Femur (tissue), 1 donor: ENCODE data around the gene DLGAP4.

Experiments used
- DNase-seq: peaks from one replicate; pipeline ENCODE4 v3.0.0-alpha.2; 2017

The DLGAP4 gene, protein sequence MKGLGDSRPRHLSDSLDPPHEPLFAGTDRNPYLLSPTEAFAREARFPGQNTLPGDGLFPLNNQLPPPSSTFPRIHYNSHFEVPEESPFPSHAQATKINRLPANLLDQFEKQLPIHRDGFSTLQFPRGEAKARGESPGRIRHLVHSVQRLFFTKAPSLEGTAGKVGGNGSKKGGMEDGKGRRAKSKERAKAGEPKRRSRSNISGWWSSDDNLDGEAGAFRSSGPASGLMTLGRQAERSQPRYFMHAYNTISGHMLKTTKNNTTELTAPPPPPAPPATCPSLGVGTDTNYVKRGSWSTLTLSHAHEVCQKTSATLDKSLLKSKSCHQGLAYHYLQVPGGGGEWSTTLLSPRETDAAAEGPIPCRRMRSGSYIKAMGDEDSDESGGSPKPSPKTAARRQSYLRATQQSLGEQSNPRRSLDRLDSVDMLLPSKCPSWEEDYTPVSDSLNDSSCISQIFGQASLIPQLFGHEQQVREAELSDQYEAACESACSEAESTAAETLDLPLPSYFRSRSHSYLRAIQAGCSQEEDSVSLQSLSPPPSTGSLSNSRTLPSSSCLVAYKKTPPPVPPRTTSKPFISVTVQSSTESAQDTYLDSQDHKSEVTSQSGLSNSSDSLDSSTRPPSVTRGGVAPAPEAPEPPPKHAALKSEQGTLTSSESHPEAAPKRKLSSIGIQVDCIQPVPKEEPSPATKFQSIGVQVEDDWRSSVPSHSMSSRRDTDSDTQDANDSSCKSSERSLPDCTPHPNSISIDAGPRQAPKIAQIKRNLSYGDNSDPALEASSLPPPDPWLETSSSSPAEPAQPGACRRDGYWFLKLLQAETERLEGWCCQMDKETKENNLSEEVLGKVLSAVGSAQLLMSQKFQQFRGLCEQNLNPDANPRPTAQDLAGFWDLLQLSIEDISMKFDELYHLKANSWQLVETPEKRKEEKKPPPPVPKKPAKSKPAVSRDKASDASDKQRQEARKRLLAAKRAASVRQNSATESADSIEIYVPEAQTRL

DNA sequence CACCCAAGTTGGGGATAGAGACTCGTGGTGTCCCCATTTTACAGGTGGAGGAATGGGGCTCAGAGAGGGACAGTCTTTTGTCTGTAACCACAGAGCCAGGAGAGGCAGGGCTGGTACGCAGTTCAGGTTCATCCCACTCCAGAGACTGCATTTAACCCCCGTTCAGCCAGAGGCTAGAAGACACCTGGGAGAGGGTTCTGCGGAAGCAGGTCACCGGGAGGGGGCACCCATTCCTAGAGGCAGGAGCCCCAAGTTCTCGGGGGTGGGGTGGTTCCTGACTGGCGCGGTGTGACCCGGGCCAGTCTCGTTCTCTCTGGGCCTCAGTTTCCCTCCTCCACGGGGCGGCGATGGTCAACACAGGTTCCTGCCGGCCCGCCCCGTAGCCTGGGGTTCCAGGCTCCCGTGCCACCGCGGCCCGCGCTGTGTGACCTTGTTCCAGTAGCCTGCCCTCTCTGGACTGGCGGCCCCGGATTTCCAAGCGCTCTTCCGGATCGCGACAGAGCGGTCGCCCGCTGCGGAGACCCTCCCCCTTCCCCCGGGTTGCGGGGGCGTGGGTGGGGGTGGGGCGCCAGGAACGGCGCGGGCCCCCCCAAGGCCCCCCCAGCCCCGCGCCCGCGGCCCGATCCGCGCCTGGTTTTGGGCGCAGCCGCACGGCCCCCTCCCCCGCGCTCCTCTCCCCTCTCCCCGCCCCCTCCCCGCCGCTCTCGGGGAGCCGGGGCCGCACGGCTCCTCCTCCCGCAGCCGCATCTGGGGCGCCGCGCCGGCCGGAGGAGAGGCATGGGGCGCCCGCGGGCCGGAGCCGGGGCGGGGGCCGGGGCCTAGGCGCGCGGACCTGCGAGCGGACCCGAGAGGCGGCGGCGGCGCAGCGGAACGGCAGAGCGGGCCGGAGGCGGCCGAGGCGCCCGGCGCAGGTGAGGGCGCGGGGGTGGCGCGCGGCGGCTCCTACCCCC, at the start of gene DLGAP4:
Gene DLGAP4, plus strand, starts transcription at position 738 of the 950 bp plus-strand sequence. CDS start 125,379 bp downstream, outside the sequence.
- DNase-seq: no peak

DNA sequence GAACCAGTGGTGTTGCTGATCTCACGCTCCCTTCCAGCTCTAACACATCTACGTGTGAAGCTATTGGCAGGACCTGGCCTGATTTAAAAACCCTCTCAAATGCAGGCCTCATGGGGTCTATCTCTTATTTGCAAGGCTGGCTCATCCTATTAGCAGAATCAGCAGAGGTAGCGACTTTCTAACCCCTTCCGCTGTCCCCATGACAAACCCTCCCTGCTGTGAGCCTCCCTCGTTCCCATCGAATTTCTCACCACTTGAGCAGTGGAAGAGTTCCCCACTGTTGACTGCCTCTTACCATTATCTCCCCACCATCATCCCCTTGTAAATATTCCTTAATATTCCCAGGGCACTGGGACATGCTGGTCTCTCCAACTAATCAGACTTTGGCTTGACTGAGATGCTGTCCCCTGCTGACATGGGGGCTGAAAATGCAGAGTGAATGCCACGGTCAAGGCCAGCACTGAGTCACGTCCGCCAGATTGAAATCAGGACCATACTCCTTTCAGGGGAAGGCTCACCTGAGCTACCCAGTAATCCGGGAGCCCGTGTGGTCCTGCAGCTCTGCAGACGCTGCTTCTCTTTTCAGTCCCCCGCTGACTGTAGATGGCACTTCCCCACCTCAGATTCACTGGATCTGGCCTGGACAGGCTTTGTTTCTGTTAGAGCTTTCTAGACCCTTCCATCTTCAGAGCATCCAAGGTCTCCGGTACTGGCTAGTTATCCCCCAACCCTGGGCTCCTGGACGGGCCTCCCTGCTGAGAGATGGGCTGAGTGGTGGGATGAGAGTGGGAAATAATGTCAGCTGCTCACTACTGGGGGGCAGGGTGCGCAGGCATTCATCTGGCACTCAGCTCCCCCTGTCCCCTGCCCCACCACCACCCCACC, 46.7 kb upstream of the DLGAP4 start:
- DNase-seq: no peak

DNA sequence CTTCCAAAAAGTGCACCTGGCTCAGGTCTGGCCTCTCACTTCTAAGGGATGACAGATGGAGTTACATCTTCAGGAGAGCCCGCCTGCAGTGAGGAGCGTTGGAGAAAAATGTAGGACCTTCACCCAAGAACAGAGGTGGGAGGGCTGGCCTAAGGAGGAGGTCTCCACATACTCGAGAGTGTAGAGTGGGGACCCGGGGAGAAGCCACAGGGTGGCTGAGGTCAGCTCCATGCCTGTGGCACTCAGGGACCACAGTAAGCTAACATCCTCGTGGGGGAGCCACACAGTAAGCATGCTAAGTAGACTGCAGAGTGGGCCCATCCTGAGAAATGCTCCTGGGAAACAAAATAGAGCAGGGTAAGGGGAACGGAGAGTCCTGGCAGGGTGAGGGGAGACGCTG, 45.8 kb upstream of the DLGAP4 start:
- DNase-seq: no peak

DNA sequence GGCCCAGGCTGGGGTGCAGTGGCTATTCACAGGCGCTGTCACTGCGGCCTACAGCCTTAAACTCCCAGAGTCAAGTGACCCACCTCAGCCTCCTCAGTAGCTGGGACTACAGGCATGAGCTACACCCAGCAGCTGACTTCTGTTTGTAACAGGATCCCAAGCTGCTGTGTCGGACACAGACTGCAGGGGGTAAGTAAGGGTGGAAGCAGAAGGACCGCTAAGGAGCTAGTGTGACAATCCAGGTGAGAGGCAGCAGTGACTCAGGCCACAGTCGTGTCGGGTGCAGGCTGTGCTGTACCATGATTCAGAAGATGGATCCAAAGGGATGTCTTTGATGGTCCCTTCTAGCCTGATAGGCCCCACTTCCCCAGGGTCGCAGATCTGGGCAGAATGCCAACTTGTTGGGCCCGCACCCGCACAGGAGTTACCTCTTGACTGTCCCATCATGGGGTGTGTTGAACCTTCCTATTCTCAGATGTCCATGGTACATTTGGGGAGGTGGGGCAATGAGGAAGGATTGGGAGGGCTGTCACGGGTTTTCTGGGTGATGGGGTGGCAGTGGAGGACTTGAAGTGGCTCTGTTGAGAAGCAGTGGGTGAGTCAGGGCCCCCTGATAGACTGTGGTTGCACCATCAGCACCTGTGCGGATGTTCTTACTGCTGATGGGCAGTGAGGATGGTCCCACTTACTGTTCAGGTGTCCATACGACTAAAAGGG, 44.6 kb upstream of the DLGAP4 start:
- no peak for DNase-seq

DNA sequence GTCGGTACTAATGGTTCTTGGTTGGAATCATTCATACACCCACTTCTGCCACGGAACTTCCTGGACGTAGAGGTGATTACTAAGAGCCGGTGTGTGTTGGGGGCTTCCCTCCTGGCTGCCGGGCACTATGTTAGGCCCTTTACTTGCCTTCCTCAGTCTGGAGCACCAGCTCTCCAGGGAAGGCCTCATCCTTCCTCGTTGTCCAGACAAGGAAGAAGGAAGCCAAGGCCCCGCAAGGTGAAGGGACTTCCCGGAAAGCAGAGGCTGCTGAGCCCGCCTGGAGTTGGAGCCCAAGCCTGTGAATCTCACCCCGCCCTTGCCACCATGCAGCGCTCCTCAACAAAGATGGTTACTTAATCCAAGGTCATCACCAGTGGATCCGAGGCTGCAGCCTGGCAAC, 43.7 kb upstream of the DLGAP4 start:
- no peak for DNase-seq

DNA sequence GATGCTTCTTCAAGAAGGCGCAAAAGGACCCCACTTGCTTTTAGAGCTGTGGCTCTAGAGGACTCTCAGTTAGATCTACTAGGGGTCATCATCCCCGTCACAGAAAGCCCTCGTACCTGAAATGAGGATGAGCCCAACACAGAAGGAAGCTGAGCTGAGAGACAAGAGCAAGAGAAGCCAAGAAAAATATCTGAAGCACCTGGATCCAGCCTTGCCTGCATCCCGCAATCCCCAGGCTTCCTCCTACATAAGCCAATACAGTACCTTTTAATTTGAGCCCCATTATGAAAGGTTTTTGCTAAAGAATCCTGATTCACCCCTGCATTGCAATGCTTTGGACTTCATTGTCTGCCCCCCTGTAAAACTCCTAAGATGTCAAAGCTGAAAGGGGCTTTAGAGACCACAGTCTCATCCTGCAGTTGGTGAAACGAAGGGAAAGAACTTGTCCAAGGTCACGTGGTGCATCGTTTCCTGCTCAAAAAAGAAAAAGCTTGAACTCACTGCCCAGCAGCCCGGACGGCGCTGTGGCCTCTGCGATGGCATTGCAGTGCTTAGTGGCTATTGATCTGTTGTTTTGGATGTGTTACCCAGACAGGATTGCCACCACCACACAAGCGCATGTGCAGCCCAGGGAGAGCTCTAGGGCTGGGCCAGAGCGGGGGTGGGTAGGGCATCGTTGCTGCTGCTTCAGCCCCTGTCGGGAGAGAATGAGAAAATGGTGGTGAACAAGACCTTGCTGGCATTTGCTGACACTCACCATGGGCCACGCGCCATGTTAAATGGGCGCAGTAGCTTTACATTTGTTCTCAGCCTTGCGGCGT, 41.5 kb upstream of the DLGAP4 start:
- DNase-seq: no peak

DNA sequence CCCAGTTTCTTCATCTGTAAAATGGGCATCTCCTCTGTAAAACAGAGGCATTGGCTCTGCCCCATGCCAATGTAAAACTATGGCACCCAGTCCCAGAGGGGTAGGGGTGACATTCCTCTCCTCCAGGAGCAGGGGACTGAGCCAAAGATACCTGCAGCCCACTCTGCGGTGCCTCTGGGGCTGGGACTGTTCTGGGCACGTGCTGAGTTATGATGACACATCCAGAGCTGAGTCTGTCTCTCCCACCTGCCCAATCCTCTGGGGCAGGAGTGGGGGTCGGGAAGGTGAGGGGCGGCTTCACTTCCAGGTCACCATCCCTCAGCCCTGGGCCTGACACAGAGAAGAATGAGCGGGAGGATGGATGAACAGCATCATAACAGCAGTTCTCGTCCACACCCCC, 40.0 kb upstream of the DLGAP4 start:
- DNase-seq: no peak

DNA sequence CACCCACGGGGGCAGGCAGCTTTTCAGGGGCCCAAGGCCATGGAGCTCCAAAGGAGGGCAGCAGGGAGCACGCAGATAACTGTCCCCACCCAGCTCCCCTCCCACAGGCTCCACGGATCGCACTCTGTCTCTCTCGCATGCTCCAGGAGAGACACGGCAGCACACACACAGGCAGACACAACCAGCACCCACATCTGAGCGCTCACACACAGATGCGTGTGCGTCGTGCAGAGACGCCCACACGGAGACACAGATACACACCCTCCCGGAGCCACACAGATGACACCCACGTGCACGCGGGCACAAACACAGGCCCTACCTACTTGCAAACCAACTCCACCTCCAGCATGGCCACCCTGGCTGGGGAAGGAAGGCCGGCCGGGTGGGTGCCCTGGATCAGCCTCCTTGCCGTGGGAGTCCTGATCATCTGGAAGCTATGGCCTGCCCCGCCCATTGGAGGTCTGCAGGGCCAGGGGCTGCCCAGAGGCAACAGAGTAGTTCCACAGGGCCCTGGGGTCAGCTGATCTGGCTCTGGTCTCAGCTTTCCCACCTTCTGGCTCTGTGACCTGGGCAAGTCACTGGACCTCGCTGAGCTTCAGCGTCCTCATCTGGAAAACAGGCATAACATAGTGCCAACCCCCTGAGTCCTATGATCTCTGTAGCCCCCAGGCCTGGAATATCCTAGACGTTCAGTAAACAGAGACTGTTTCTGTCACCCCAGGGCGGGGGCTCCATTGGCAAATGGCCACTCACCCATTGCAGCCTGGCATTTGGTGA, 38.3 kb upstream of the DLGAP4 start:
- DNase-seq: no peak

DNA sequence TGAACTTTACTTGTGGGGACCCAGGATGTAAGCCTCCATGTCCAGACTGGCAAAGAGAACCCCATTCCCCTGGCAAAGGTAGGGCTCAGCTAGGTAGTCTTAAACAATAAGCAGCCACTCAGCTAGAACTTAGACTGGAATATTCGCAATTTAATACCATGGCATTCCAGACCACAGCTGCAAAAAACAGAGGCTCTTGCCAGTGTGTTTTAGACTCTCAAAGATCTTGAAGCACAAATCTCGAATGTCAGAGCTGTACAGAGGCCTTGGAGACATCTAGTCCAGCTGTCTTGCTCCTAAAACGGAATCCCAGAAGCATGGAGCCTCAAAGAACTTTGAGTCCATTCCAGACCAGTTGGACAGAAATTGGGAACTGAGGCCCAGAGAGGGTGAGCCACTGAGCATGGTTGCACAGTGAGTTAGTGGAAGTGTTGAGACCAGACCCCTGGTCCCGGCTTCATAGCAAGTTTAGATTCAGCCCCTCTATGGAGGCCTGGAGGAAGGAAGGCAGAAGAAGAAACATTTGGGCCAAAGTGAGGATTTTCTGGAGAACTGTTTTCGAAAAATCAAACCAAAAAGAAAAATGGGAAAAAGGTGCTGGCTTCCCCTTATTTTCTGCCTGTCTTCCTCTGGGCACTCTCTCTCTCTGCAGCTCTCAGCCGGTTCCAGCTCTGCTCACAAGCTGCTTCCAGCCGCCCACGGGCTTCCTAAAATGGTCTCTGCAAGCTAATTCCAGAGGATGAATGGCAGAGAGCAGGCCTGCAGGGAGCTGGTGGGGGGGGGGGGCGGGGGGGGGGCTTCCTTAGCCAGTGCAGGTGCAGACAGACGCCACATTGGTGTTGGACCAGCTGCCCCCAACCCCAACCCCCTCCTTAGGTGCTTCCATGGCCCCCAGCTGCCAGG, 37.4 kb upstream of the DLGAP4 start:
- no peak for DNase-seq

DNA sequence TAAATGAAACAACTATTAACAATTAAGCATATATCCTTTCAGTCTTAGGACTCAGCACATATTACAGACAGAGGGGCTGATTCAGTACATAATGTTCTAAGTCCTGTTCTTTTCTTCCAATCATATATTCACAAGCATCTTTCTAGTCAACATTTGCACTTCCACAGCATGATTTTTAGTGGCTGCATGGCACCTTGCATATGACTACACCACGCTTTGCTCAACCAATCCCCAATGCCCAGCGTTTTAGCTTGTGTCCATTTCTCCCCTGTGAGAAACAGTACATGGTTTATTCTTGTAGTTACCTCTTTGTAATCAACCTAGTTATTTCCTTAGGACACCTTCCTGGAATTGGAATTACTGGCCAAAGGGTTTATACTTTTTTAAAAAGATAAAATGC, 36.6 kb upstream of the DLGAP4 start:
- no peak for DNase-seq

DNA sequence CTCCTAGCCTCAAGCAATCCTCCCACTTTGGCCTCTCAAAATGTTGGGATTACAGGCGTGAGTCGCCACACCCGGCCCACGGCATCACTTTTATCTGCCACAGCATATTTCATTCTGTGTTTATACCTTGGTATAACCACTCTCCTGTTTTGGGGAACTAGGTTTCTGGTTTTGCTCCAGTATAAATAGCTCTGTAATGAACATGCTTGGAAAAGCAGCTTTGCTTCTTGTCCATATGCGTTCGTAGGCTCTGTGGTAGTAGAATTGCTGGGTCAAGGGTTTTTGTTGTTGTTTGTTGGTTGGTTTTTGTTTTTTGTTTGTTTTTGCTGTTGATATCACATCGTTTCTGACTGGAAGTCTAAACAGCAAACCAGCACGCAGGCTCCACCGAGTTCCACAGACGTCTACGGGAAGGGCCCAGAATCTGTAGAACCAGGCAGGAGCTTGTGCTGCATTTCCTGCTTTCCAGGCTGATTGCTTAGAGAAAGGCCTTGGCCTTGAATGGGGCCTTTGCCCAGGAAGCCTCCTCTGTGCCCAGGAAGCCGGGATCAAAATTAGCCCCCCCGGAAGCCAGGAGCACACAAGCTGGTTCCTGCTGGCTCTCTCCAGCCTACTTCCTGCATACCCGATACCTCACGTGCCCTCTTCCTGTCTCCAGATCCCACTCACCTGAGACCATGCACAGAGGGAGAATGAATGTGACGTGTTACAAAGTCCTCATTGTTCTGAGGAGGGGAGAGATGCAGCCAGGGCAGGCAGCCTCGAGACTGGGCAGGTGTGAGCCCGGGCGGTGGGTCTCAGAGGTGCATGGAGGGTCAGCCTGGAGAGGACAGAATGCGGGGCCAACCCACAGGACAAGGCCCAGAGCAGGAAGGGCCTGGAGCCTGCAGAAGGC, 35.1 kb upstream of the DLGAP4 start:
- no peak for DNase-seq

DNA sequence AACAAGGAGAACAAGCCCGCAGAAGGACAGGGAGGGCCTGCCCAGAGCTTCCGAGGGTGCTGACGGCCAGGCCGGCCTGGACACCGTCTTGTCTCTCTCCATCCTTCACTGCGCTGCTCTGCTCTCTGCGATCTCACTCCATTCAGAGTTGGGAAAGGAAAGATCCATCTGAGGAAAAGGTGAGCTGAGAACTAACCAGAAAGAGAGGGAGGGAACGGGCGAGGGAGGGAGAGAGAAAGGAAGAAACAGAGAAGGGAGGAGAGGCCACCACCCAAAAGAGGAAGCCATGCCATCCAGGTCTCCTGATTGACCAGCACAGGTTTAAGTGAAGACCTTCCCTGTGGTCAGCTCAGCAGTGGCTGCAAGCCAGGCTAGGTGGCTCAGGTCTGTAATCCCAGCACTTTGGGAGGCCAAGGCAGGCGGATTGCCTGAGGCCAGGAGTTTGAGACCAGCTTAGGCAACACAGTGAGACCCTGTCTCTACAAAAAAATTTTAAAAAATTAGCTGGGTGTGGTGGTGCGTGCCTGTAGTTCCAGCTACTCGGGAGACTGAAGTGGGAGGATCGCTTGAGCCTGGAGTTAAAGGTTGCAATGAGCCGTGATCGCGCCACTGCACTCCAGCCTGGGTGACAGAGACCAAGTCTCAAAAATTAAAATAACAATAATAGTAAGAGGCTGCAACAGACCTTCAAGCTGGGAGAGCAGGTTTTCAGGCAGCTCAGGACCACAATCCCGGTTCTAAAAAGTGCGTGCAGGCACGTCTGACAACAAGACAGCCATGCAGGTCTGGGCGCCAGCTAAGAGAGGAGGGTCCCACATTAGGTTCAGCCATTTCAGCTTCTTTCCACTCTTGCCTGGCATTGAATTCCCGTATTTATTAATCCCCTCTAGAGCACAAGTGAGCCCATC, 34.2 kb upstream of the DLGAP4 start:
- DNase-seq: no peak

DNA sequence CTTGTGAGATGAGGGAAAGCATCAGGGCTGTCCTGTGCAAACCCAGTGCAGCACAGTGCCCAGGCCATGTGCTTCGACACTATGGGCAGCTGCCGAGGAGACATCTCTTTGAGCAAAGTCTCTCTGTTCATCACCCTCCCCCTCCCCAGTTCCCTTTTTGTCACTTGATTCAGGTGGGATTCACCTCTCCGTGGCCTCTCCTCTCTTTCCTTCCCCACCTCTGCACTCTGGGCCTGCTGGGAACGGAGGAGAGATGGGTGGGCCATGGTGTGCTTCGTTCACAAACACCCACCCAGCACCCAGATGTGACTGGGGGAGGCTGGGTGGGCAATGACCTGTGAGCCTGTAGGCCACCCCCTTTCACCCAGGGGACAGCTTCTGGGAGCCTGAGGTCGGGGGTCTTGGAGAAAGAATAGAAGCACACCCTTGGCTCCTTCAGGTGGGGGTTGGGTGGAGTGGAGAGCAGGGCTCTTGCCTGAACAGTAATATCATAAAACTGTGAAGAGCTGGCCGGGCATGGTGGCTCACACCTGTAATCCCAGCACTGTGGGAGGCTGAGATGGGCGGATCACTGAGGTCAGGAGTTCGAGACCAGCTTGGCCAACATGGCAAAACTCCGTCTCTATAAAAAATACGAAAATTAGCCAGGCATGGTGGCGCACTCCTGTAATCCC, 33.5 kb upstream of the DLGAP4 start:
- no peak for DNase-seq

DNA sequence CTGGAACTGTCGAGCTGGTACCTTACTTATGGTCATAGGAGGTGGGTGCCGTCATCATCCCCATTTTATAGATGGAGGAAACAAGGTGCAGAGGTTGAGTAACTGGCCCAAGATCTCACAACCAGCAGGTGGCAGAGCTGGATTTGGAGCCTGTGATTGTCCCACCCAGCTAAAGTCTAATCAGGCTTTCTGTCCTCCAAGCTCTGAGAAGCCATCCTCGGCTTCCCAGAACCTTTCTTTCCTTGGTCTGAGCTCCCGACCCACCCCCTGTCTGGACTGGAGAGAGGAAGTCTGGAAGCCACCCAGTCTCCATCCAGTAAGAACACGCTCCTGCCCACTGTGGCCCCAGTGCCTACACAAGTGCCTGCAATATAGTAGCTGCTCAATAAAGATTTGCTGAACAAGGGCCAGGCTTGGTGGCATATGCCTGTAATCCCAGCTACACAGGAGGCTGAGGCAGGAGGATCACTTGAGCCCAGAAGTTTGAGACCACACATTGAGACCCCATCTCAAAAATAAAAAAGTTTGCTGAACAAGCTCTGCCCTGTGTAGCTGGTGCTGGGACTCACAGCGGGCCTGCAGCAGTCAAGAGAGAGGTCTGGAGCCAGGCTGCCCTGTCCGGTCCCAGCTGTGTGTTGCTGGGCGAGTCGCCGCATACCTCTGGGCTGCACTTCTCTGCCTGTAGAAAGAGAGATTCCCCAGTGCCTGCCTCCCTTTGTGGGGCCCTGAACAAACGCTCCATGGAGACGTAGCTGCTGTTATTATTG, 32.5 kb upstream of the DLGAP4 start:
- no peak for DNase-seq
